MM.1S (cell line): Measurements from ENCODE around the gene ISOC1.

Source experiments
- CTCF ChIP-seq: fragments of 300-600 bp; sonication (generic); IDR thresholded peaks from 2 replicates; pipeline ENCODE4 v1.5.1; 2016; ENCODE audit warnings: antibody characterized with exemption, low read length, mixed read lengths
- EZH2 ChIP-seq: fragments of 300-600 bp; sonication (generic); optimal IDR thresholded peaks from 2 replicates; pipeline ENCODE3; 2017; ENCODE audit warnings: low read depth, mild to moderate bottlenecking, antibody characterized with exemption, low read length, mixed read lengths

- TF ChIP-seq EZH2, result no peak
- TF ChIP-seq CTCF, result no peak
Observed at GRCh38 chr5:129061849-129062248, 32.7 kb upstream of the ISOC1 start.
